ENCODE results near the gene RASSF8.

The RASSF8 gene

GRCh38 chr12:26022043-26022442, 63.6 kb downstream of the RASSF8 start:
- FAIRE-seq, result no peak
- DNase-seq (ENCODE audit: insufficient read length, low spot score), result no peak

GRCh38 chr12:26026713-26027112, 68.2 kb downstream of the RASSF8 start:
- no peak for FAIRE-seq

GRCh38 chr12:26027401-26027800, 68.9 kb downstream of the RASSF8 start:
- DNase-seq (ENCODE audit: insufficient read length, low spot score), result no peak
- no peak for FAIRE-seq

More at GRCh38 chr12:26026713-26027112, 68.2 kb downstream of the RASSF8 start:
- no peak for DNase-seq (ENCODE audit: insufficient read length, low spot score)

- peak; percentile 39 for DNase-seq (ENCODE audit: insufficient read length, low spot score)
Observed at GRCh38 chr12:26028953-26029735, 70.7 kb downstream of the RASSF8 start.

GRCh38 chr12:26029736-26030022, 71.2 kb downstream of the RASSF8 start:
- FAIRE-seq, result no peak
- DNase-seq (ENCODE audit: insufficient read length, low spot score), result no peak

More at GRCh38 chr12:26028953-26029735, 70.7 kb downstream of the RASSF8 start:
- peak; percentile 62 for FAIRE-seq

- no peak for FAIRE-seq
Observed at GRCh38 chr12:26030371-26030770, 71.9 kb downstream of the RASSF8 start.

GRCh38 chr12:26031318-26031717, 72.8 kb downstream of the RASSF8 start:
- DNase-seq (ENCODE audit: insufficient read length, low spot score) (no peak), FAIRE-seq (peak; percentile 51)

More at GRCh38 chr12:26030371-26030770, 71.9 kb downstream of the RASSF8 start:
- no peak for DNase-seq (ENCODE audit: insufficient read length, low spot score)

- DNase-seq (ENCODE audit: insufficient read length, low spot score) (no peak), FAIRE-seq (no peak)
Observed at GRCh38 chr12:26031827-26032226, 73.3 kb downstream of the RASSF8 start.

- DNase-seq (ENCODE audit: insufficient read length, low spot score), result no peak
- no peak for FAIRE-seq
Observed at GRCh38 chr12:26032290-26032689, 73.8 kb downstream of the RASSF8 start.

GRCh38 chr12:26032719-26033241, 74.3 kb downstream of the RASSF8 start:
- FAIRE-seq, result peak; percentile 49
- no peak for DNase-seq (ENCODE audit: insufficient read length, low spot score)

GRCh38 chr12:26034371-26035142, 76.1 kb downstream of the RASSF8 start:
- FAIRE-seq (no peak), DNase-seq (ENCODE audit: insufficient read length, low spot score) (no peak)

GRCh38 chr12:26036877-26037276, 78.4 kb downstream of the RASSF8 start:
- no peak for DNase-seq (ENCODE audit: insufficient read length, low spot score)
- FAIRE-seq, result no peak

- DNase-seq (ENCODE audit: insufficient read length, low spot score) (no peak), FAIRE-seq (peak; percentile 42)
Observed at GRCh38 chr12:26037615-26038220, 79.2 kb downstream of the RASSF8 start.

GRCh38 chr12:26042645-26043044, 84.2 kb downstream of the RASSF8 start:
- DNase-seq (ENCODE audit: insufficient read length, low spot score) (no peak), FAIRE-seq (no peak)

- DNase-seq (ENCODE audit: insufficient read length, low spot score), result no peak
- peak; percentile 72 for FAIRE-seq
Observed at GRCh38 chr12:26043135-26044006, 84.9 kb downstream of the RASSF8 start.

GRCh38 chr12:26044007-26044394, 85.5 kb downstream of the RASSF8 start:
- DNase-seq (ENCODE audit: insufficient read length, low spot score) (no peak), FAIRE-seq (peak; percentile 46)

- FAIRE-seq (no peak), DNase-seq (ENCODE audit: insufficient read length, low spot score) (no peak)
Observed at GRCh38 chr12:26044592-26044991, 86.1 kb downstream of the RASSF8 start.

- DNase-seq (ENCODE audit: insufficient read length, low spot score) (no peak), FAIRE-seq (no peak)
Observed at GRCh38 chr12:26046203-26046602, 87.7 kb downstream of the RASSF8 start.

GRCh38 chr12:26046906-26047305, 88.4 kb downstream of the RASSF8 start:
- DNase-seq (ENCODE audit: insufficient read length, low spot score) (no peak), FAIRE-seq (no peak)

All from HTR-8/SVneo (cell line).